ENCODE results near the gene PHKB.
A peak's percentile ranks its signal among the peaks of the same experiment; 100 is the strongest.
"Not testable (repeated sequence)": the region's sequence is repeated elsewhere in the genome, so short reads cannot be mapped to it uniquely, and the experiment has no call there.

Gene PHKB

GRCh38 chr16:47460711-47461597 is at the start of gene PHKB, which contains the start of gene ITFG1:
PHKB (plus strand) TSS chr16:47461331; CDS start chr16:47461351, 20 bp downstream.
ITFG1 (minus strand) TSS chr16:47461063; CDS start chr16:47461045, 18 bp downstream.
- Mint-ChIP-seq H3K4me1 (peaks cover 42% of the 10 kb centered on the region), H3K4me3 (peak within 1 kb of the TSS; percentile 86), H3K9me3 (no peaks in the 10 kb centered on the region), H3K27ac (peak within 1 kb of the TSS; percentile 96), H3K36me3 (peaks cover 49% of the 10 kb centered on the region)
- DNase-seq (ENCODE audit: low spot score in 2 of 2) (peak; percentile 93 to 95), ATAC-seq (peak; percentile 91)

- peaks cover 25% of the 10 kb centered on the region for H3K4me1 Mint-ChIP-seq
- ATAC-seq (no peak), DNase-seq (ENCODE audit: low spot score in 2 of 2) (no peak)
- no peak overlapping the region for H3K27ac Mint-ChIP-seq
- no peaks in the 10 kb centered on the region for H3K9me3 Mint-ChIP-seq
- H3K36me3 Mint-ChIP-seq: peaks cover 7% of the 10 kb centered on the region
- no peak overlapping the region for H3K4me3 Mint-ChIP-seq
Observed at GRCh38 chr16:47413041-47413440, 48.1 kb upstream of the PHKB start.

GRCh38 chr16:47416869-47417268 is 44.3 kb upstream of the PHKB start:
- no peak overlapping the region for H3K27ac Mint-ChIP-seq
- H3K36me3 Mint-ChIP-seq: peaks cover 7% of the 10 kb centered on the region
- peaks cover 9% of the 10 kb centered on the region for H3K4me1 Mint-ChIP-seq
- no peak overlapping the region for H3K4me3 Mint-ChIP-seq
- no peak for DNase-seq (ENCODE audit: low spot score in 2 of 2)
- ATAC-seq: no peak
- H3K9me3 Mint-ChIP-seq: no peaks in the 10 kb centered on the region

GRCh38 chr16:47424846-47425245 is 36.3 kb upstream of the PHKB start:
- no peaks in the 10 kb centered on the region for H3K9me3 Mint-ChIP-seq
- peaks cover 41% of the 10 kb centered on the region for H3K36me3 Mint-ChIP-seq
- no peak overlapping the region for H3K4me3 Mint-ChIP-seq
- no peak for ATAC-seq
- H3K4me1 Mint-ChIP-seq: no peaks in the 10 kb centered on the region
- no peak for DNase-seq (ENCODE audit: low spot score in 2 of 2)
- H3K27ac Mint-ChIP-seq: no peak overlapping the region

GRCh38 chr16:47426806-47427205 is 34.3 kb upstream of the PHKB start:
- no peaks in the 10 kb centered on the region for H3K9me3 Mint-ChIP-seq
- ATAC-seq: no peak
- H3K27ac Mint-ChIP-seq: no peak overlapping the region
- no peak for DNase-seq (ENCODE audit: low spot score in 2 of 2)
- H3K36me3 Mint-ChIP-seq: peaks cover 41% of the 10 kb centered on the region
- peaks cover 3% of the 10 kb centered on the region for H3K4me1 Mint-ChIP-seq
- H3K4me3 Mint-ChIP-seq: no peak overlapping the region

- Mint-ChIP-seq H3K36me3 (peaks cover 19% of the 10 kb centered on the region), H3K9me3 (no peaks in the 10 kb centered on the region), H3K27ac (peak overlapping the region; percentile 11), H3K4me3 (no peak overlapping the region), H3K4me1 (peaks cover 16% of the 10 kb centered on the region)
- no peak for ATAC-seq
- no peak for DNase-seq (ENCODE audit: low spot score in 2 of 2)
Observed at GRCh38 chr16:47431960-47432359, 29.2 kb upstream of the PHKB start.

GRCh38 chr16:47434274-47434673 is 26.9 kb upstream of the PHKB start:
- not testable (repeated sequence) for DNase-seq (ENCODE audit: low spot score in 2 of 2); H3K27ac Mint-ChIP-seq; H3K36me3 Mint-ChIP-seq; H3K9me3 Mint-ChIP-seq; ATAC-seq; H3K4me3 Mint-ChIP-seq
- peaks cover 25% of the 10 kb centered on the region for H3K4me1 Mint-ChIP-seq

GRCh38 chr16:47440066-47440465 is 21.1 kb upstream of the PHKB start:
- H3K36me3 Mint-ChIP-seq: peaks cover 16% of the 10 kb centered on the region
- H3K4me1 Mint-ChIP-seq: peaks cover 25% of the 10 kb centered on the region
- not testable (repeated sequence) for H3K27ac Mint-ChIP-seq; ATAC-seq; H3K4me3 Mint-ChIP-seq; H3K9me3 Mint-ChIP-seq; DNase-seq (ENCODE audit: low spot score in 2 of 2)

- Mint-ChIP-seq H3K4me1 (peaks cover 24% of the 10 kb centered on the region), H3K36me3 (peaks cover 19% of the 10 kb centered on the region)
- H3K4me3 Mint-ChIP-seq; DNase-seq (ENCODE audit: low spot score in 2 of 2); H3K9me3 Mint-ChIP-seq; ATAC-seq; H3K27ac Mint-ChIP-seq: not testable (repeated sequence)
Observed at GRCh38 chr16:47442884-47443283, 18.2 kb upstream of the PHKB start.

GRCh38 chr16:47446431-47446830 is 14.7 kb upstream of the PHKB start:
- H3K4me3 Mint-ChIP-seq: no peak overlapping the region
- no peak overlapping the region for H3K27ac Mint-ChIP-seq

GRCh38 chr16:47448830-47449575 is 12.1 kb upstream of the PHKB start:
- Mint-ChIP-seq H3K9me3 (no peaks in the 10 kb centered on the region), H3K27ac (no peak overlapping the region), H3K4me1 (peaks cover 5% of the 10 kb centered on the region), H3K4me3 (no peak overlapping the region), H3K36me3 (peaks cover 69% of the 10 kb centered on the region)
- no peak for DNase-seq (ENCODE audit: low spot score in 2 of 2)
- no peak for ATAC-seq

More at GRCh38 chr16:47446431-47446830, 14.7 kb upstream of the PHKB start:
- Mint-ChIP-seq H3K9me3 (no peaks in the 10 kb centered on the region), H3K36me3 (peaks cover 43% of the 10 kb centered on the region), H3K4me1 (peaks cover 5% of the 10 kb centered on the region)
- no peak for DNase-seq (ENCODE audit: low spot score in 2 of 2)
- no peak for ATAC-seq

- ATAC-seq: no peak
- no peak overlapping the region for H3K27ac Mint-ChIP-seq
- H3K9me3 Mint-ChIP-seq: no peaks in the 10 kb centered on the region
- H3K4me1 Mint-ChIP-seq: peaks cover 5% of the 10 kb centered on the region
- DNase-seq (ENCODE audit: low spot score in 2 of 2): no peak
- peaks cover 71% of the 10 kb centered on the region for H3K36me3 Mint-ChIP-seq
- no peak overlapping the region for H3K4me3 Mint-ChIP-seq
Observed at GRCh38 chr16:47449788-47450187, 11.3 kb upstream of the PHKB start.

GRCh38 chr16:47458331-47458730 is 2.8 kb upstream of the PHKB start:
- DNase-seq (ENCODE audit: low spot score in 2 of 2) (no peak), ATAC-seq (no peak)
- Mint-ChIP-seq H3K9me3 (no peaks in the 10 kb centered on the region), H3K4me1 (peaks cover 47% of the 10 kb centered on the region), H3K27ac (no peak overlapping the region), H3K4me3 (no peak overlapping the region), H3K36me3 (peaks cover 66% of the 10 kb centered on the region)

- Mint-ChIP-seq H3K9me3 (no peaks in the 10 kb centered on the region), H3K4me3 (peak overlapping the region; percentile 86), H3K4me1 (peaks cover 54% of the 10 kb centered on the region), H3K27ac (peak overlapping the region; percentile 96), H3K36me3 (peaks cover 61% of the 10 kb centered on the region)
- DNase-seq (ENCODE audit: low spot score in 2 of 2) (no peak), ATAC-seq (no peak)
Observed at GRCh38 chr16:47459603-47460002, 1.5 kb upstream of the PHKB start.

GRCh38 chr16:47460359-47460710 is 796 bp upstream of the PHKB start:
- ATAC-seq: no peak
- no peak for DNase-seq (ENCODE audit: low spot score in 2 of 2)
- peak overlapping the region; percentile 86 for H3K4me3 Mint-ChIP-seq
- H3K9me3 Mint-ChIP-seq: no peaks in the 10 kb centered on the region
- peaks cover 55% of the 10 kb centered on the region for H3K36me3 Mint-ChIP-seq
- peaks cover 48% of the 10 kb centered on the region for H3K4me1 Mint-ChIP-seq
- H3K27ac Mint-ChIP-seq: peak overlapping the region; percentile 96
